Duodenal mucosa (tissue), 2 donors: ENCODE results near the gene NACC2.

Experiments used
- H3K27ac ChIP-seq: one replicate; pipeline ENCODE4 v1.7.0; 2013; ENCODE audit warnings: low read depth, low read length
- H3K27me3 ChIP-seq, 2 donors: one replicate each; pipeline ENCODE4 v1.7.0; 2013; ENCODE audit warnings: low read length in 2 of 2, control low read depth in 1 of 2; ENCODE audit not compliant: insufficient read depth in 2 of 2, control insufficient read depth in 1 of 2
- H3K36me3 ChIP-seq, 2 donors: one replicate each; pipeline ENCODE4 v1.7.0; 2013; ENCODE audit warnings: low read length in 2 of 2, control low read depth in 1 of 2; ENCODE audit not compliant: insufficient read depth in 2 of 2, control insufficient read depth in 1 of 2
- H3K4me1 ChIP-seq, 2 donors: one replicate each; pipeline ENCODE4 v1.7.0; 2013; ENCODE audit warnings: low read length in 2 of 2, control low read depth in 1 of 2; ENCODE audit not compliant: insufficient read depth in 2 of 2, control insufficient read depth in 1 of 2
- H3K4me3 ChIP-seq, 2 donors: one replicate each; pipeline ENCODE4 v1.7.0; 2013; ENCODE audit warnings: low read length in 2 of 2, low read depth in 1 of 2
- H3K9ac ChIP-seq, 2 donors: one replicate each; pipeline ENCODE4 v1.7.0; 2013; ENCODE audit warnings: low read length in 2 of 2, low read depth in 1 of 2
- H3K9me3 ChIP-seq, 2 donors: one replicate each; pipeline ENCODE4 v1.7.0; 2013; ENCODE audit warnings: low read length in 2 of 2, control low read depth in 1 of 2; ENCODE audit not compliant: control insufficient read depth in 1 of 2

The NACC2 gene

GRCh38 chr9:136086951-136087740 is 7.9 kb downstream of the NACC2 start:
- Histone ChIP-seq H3K9ac (no peak overlapping the region), H3K27me3 (no peaks in the 10 kb centered on the region), H3K36me3 (peaks cover 1 to 11% of the 10 kb centered on the region in 2 donors), H3K27ac (no peak overlapping the region), H3K9me3 (no peaks in the 10 kb centered on the region), H3K4me3 (no peak overlapping the region), H3K4me1 (peaks cover 4 to 13% of the 10 kb centered on the region in 2 donors)

- Histone ChIP-seq H3K9me3 (no peaks in the 10 kb centered on the region), H3K36me3 (peaks cover 0 to 11% of the 10 kb centered on the region in 2 donors), H3K4me3 (no peak overlapping the region), H3K27ac (no peak overlapping the region), H3K9ac (no peak overlapping the region), H3K4me1 (peaks cover 2 to 13% of the 10 kb centered on the region in 2 donors), H3K27me3 (no peaks in the 10 kb centered on the region)
These were observed 8.7 kb downstream of the NACC2 start for GRCh38 chr9:136086213-136086881.

DNA sequence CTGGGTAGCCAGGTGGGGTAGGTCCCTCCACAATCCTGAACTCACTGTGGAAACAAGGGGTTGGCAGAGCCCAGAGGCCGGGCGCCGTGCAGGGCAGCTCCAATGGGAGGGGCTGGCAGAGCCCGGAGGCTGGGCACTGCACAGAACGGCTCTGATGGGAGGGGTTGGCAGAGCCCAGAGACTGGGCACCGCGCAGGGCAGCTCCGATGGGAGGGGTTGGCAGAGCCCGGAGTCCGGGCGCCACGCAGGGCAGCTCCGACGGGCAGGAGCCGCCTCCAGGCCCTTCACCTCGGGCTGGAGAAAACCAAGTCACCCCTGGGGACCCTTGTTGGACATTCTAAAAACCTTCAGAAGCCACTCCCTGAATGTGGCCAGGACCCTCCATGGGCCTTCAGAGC is 9.3 kb downstream of the NACC2 start:
- Histone ChIP-seq H3K9ac (no peak overlapping the region), H3K4me3 (no peak overlapping the region), H3K9me3 (no peaks in the 10 kb centered on the region), H3K4me1 (peaks cover 4 to 13% of the 10 kb centered on the region in 2 donors), H3K36me3 (peaks cover 0 to 11% of the 10 kb centered on the region in 2 donors), H3K27me3 (no peaks in the 10 kb centered on the region), H3K27ac (no peak overlapping the region)

GRCh38 chr9:136084063-136084944 is 10.8 kb downstream of the NACC2 start:
- peaks cover 0 to 11% of the 10 kb centered on the region in 2 donors for H3K36me3 ChIP-seq
- H3K27me3 ChIP-seq, result no peaks in the 10 kb centered on the region
- no peak overlapping the region for H3K27ac ChIP-seq
- no peak overlapping the region for H3K4me3 ChIP-seq
- no peak overlapping the region for H3K9ac ChIP-seq
- H3K4me1 ChIP-seq, result peaks cover 5 to 17% of the 10 kb centered on the region in 2 donors
- no peaks in the 10 kb centered on the region for H3K9me3 ChIP-seq

DNA sequence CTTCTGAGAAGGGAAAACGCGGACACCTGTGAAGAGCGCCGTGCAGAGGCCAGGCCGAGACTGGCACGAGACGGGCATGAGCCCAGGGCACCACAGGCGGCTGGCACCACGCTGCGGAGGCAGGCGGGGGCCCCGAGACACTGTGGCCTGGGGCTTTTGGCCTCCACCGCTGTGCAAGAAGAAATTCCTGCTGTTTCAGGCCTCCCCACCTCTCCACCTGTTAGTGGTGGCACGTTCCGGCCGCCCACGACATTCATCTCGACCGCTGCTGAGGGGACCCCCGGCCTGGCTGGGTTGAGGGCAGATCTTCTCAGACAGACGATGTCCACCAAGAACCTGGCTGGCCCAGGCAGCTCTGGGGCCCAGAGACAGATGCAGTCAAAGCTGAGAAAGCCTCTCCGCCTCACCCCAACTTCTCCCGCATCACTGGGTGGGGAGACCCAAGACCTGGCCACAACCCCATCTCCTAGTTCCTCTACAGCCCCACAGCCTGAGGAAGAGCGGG is 11.5 kb downstream of the NACC2 start:
- H3K9ac ChIP-seq, result no peak overlapping the region
- H3K4me3 ChIP-seq, result no peak overlapping the region
- H3K4me1 ChIP-seq, result peaks cover 8 to 14% of the 10 kb centered on the region in 2 donors
- H3K27me3 ChIP-seq, result no peaks in the 10 kb centered on the region
- H3K36me3 ChIP-seq, result peaks cover 0 to 11% of the 10 kb centered on the region in 2 donors
- H3K27ac ChIP-seq, result no peak overlapping the region
- no peaks in the 10 kb centered on the region for H3K9me3 ChIP-seq

DNA sequence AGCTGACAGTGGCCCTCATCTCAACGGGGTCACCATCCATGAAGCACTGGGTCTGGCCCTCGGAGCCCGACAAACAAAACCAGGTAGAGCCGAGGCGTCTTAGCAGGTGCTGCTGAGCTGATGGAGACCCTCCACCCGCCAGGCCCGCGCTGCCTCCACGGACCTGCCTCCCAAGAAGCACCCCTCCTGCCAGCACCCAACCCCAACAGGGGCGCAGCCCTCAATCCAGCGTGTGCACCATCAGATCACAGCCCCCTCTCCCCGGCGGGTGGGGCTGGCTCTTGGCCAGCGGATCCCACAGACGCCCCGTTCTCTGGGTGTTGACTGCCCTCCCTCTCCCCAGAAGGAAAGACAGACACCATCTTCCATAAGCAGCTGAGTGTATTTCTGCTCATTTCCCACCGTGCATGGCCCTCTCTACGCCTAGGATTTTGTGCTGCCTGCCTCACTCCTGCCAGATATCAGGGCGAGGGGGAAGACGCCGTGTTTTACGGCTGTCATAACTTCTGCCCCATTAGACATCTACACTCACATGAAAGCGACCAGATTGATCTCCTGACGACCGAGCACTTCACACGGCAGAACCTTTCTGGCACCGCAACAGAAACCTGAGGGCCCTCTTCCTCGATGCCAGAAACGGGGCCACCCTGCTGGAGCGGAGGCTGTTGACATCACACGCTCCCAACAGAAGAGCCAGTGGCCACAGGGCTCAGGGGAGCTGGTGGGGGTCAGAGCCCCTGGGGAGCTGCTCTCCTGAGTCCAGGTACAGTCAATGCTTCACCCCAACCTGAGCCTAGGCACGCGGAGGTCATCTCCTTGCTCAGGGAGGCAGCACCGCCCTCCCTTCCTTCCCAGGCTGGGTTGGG is 12.4 kb downstream of the NACC2 start:
- Histone ChIP-seq H3K4me1 (peaks cover 8 to 11% of the 10 kb centered on the region in 2 donors), H3K4me3 (no peak overlapping the region), H3K9me3 (no peaks in the 10 kb centered on the region), H3K27ac (no peak overlapping the region), H3K27me3 (no peaks in the 10 kb centered on the region), H3K9ac (no peak overlapping the region), H3K36me3 (peaks cover 0 to 11% of the 10 kb centered on the region in 2 donors)

- Histone ChIP-seq H3K36me3 (peaks cover 0 to 11% of the 10 kb centered on the region in 2 donors), H3K4me1 (peaks cover 8 to 11% of the 10 kb centered on the region in 2 donors), H3K9ac (no peak overlapping the region), H3K27ac (no peak overlapping the region), H3K27me3 (no peaks in the 10 kb centered on the region), H3K4me3 (no peak overlapping the region), H3K9me3 (no peaks in the 10 kb centered on the region)
These were observed 13.1 kb downstream of the NACC2 start for GRCh38 chr9:136081826-136082495.

GRCh38 chr9:136081113-136081825 is 13.8 kb downstream of the NACC2 start:
- Histone ChIP-seq H3K27me3 (no peaks in the 10 kb centered on the region), H3K4me3 (no peak overlapping the region), H3K36me3 (peaks cover 0 to 11% of the 10 kb centered on the region in 2 donors), H3K4me1 (peaks cover 8% of the 10 kb centered on the region in 2 donors), H3K9me3 (no peaks in the 10 kb centered on the region), H3K27ac (no peak overlapping the region), H3K9ac (no peak overlapping the region)
